GM18502 (cell line): ENCODE measurements around the gene RASAL1.

Source experiments
- ATAC-seq: cut with Tn5 transposase; IDR thresholded peaks from one replicate; pipeline ENCODE4 v1.9.1; 2021; ENCODE audit warnings: mild to moderate bottlenecking; ENCODE audit not compliant: unreplicated experiment, poor library complexity

The RASAL1 gene

GRCh38 chr12:113099364-113099763 is 36.2 kb downstream of the RASAL1 start:
- ATAC-seq = no peak

GRCh38 chr12:113098441-113099028 is 37.0 kb downstream of the RASAL1 start:
- ATAC-seq = peak; percentile 63

DNA sequence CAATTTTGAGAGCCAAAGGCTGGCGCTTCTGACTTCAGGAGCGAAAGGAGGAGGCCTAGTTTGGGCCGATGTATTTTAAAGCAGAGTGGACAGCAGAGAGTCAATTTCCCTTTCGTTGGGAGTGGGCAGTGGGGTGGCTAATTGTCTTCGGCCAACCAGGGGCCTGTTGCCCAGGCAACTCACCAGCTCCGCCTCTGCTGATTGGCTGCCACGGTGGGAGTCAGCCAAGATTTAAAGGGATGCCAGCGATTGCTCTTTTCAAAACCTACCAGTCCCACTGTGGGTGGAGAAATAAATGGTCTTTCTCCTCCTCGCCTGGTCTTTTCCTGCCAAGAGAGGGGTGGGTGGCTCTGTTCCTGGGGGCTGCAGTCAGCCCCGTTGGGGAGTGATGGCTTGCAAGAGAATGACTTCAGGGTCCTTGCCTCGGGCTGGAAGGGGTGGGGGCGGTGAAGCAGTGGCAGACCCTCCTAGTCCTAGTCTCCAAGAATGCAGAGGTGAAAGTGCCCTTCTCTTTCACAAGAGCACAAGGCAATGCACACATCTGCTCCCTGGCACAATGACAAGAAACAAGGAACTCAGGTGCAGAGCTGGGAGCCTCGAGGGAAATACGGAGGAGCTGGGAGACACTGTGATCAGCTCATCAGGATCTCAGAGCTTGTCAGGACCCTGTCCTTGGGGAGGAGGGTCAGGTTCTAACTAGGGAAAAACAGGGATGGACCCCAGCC is 37.7 kb downstream of the RASAL1 start:
- peak; percentile 12 for ATAC-seq

GRCh38 chr12:113096675-113097461 is 38.7 kb downstream of the RASAL1 start:
- no peak for ATAC-seq

GRCh38 chr12:113095405-113095804 is 40.2 kb downstream of the RASAL1 start:
- ATAC-seq = no peak

GRCh38 chr12:113094738-113095137 is 40.8 kb downstream of the RASAL1 start:
- no peak for ATAC-seq

- no peak for ATAC-seq
These were observed 42.0 kb downstream of the RASAL1 start for GRCh38 chr12:113093409-113094101.

DNA sequence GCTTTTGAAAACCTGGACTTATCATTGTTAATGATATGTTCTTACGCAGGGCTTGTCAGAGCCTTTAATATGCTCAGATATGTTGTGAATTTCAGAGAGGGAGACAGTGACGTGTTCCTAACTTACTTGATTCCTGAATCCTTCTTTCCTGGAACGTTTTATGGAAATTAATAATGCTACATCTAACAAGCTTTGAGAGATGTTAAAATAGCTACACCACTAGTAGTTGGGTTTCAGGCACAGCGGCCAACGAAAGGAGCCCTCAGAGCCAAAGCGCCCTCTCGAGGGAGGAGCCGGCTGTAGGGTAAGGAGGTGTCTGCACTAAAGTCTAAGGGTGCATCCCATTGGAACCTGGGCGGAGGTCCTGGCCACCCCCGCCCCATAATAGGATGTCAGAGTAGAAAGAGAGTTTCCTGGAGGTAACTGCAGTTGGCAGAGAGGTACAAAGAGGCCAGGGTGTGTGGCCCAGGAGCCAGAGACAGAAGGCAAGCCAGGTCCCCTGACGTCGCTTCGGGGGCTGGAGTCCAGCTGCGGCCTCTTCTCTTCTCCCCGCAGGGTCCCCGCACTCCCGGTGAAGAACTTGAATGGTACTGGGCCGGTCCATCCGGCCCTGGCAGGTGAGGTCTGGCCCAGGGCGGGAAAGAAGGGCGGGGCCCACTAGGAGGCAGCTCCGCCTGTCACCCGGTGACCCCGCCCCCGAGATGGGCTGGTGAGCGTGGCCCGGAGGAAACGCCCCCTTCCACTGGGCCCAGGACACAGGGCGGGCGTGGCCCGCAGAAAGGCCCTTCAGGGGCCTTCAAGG is 42.8 kb downstream of the RASAL1 start:
- no peak for ATAC-seq

DNA sequence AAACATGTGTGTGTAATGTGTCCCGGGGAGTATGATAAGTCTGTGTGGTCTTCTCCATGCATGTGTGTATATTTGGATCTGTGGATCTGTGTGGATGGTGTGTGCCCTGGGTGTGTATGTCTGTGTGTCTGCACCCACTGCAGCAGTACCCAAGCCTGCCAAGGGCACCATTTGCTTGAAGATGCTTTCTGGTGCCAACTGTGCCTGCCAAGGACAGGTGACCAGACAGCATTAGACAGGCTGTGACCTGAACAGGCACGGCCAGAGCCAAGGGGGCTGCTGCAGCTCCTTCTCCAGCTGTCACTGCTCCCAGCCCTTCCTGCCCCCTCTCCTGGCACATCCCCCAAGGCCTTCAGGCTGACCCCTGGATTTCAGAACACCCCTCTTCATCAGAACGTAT is 44.1 kb downstream of the RASAL1 start:
- no peak for ATAC-seq

GRCh38 chr12:113090740-113091139 is 44.8 kb downstream of the RASAL1 start:
- no peak for ATAC-seq

GRCh38 chr12:113089839-113090238 is 45.7 kb downstream of the RASAL1 start:
- ATAC-seq = no peak

GRCh38 chr12:113088971-113089756 is 46.4 kb downstream of the RASAL1 start:
- no peak for ATAC-seq

DNA sequence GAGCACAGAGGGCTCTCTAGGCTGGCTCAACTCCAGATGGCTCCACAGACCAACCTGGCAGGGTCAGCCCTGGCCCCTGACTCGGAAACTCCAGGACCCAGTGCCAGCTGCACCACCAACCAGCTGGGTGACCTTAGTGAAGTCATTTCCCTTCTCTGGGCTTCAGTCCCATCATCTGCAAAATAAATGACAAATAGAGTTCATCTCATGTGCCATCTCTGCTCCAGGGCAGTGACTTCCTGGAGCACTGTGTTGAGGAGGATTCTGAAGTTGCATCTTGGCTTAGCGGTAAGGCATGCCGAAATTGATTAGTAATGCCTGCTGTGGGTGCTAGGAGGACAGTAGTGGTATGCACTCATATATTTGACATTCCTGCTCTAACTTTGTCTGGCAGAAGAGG is 47.5 kb downstream of the RASAL1 start:
- no peak for ATAC-seq

DNA sequence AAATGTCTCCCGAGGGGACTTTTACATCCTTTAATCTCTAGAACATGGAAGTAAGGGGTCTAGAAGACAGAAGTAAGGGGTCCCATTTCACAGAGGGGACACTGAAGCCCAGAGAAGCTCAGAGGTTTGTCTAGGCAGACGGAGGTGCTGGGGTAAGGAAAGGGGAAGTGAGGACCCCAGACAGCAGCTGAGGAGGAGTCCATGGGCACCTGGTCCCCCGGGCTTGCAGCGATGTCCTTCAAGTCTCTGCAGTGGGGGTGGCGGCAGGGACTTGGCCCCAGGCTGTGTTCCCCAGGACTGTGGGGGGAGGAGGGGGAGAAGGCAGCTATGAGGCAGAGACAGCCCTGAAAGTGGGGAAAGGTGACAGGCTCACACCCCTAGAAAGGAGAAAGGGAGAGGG is 48.4 kb downstream of the RASAL1 start:
- ATAC-seq = no peak

GRCh38 chr12:113086249-113087164 is 49.1 kb downstream of the RASAL1 start:
- no peak for ATAC-seq

GRCh38 chr12:113083863-113084435 is 51.6 kb downstream of the RASAL1 start:
- ATAC-seq = no peak

DNA sequence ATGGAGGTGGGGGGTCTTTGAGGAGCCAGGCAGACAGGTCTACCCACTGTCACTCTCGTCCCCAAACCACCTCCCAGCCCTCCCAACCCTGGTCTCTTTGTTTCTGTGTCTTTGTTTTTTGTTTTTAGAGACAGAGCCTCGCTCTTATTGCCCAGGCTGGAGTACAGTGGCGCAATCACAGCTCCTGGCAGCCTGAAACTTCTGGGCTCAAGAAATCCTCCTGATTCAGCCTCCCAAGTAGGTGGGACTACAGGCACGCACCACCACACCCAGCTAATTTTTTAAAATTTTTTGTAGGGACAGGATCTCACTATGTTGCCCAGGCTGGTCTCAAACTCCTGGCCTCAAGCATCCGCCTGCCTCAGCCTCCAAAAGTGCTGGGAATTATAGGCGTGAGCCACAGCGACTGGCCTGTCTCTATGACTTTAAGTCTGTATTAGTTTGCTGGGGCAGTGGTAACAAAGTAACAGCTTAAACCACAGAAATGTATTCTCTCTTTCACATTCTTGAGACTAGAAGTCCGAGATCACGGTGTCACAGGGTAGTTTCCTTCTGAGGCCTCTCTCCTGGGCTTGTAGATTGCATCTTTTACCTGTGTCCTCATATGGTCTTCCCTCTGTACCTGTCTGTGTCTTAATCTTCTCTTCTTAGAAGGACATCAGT is 52.9 kb downstream of the RASAL1 start:
- ATAC-seq = no peak
